HG03103 (cell line): ENCODE measurements around the gene SFT2D1.
"Not testable (repeated sequence)": the region's sequence is repeated elsewhere in the genome, so short reads cannot be mapped to it uniquely, and the experiment has no call there.

Experiments
- ATAC-seq: cut with Tn5 transposase; IDR thresholded peaks from one replicate; pipeline ENCODE4 v1.9.1; 2021; ENCODE audit warnings: low read depth; ENCODE audit not compliant: unreplicated experiment

The SFT2D1 gene

DNA sequence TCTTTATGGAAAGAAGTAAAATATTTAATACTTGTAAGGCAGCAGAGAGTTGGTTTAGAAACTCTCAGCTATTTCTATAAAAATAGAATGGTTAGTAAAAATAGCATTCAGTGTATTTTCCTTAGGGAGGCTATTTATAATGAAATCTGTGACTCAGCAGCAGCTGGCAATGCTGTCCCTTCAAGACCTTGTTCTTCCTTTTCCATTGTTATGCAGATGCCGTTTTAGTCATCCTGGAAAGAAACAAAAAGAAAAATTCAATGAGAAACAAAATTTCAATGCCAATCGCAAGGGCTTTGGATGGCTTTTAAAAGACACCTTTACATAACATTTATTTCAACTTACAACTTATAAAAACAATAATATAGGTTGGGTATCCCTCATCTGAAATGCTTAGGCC lies 22.9 kb upstream of the SFT2D1 start:
- no peak for ATAC-seq

- no peak for ATAC-seq
These were observed 22.1 kb upstream of the SFT2D1 start for GRCh38 chr6:166364456-166364855.

- ATAC-seq = not testable (repeated sequence)
These were observed 20.1 kb upstream of the SFT2D1 start for GRCh38 chr6:166362427-166362826.

GRCh38 chr6:166361077-166361429 lies 18.7 kb upstream of the SFT2D1 start:
- ATAC-seq = no peak

DNA sequence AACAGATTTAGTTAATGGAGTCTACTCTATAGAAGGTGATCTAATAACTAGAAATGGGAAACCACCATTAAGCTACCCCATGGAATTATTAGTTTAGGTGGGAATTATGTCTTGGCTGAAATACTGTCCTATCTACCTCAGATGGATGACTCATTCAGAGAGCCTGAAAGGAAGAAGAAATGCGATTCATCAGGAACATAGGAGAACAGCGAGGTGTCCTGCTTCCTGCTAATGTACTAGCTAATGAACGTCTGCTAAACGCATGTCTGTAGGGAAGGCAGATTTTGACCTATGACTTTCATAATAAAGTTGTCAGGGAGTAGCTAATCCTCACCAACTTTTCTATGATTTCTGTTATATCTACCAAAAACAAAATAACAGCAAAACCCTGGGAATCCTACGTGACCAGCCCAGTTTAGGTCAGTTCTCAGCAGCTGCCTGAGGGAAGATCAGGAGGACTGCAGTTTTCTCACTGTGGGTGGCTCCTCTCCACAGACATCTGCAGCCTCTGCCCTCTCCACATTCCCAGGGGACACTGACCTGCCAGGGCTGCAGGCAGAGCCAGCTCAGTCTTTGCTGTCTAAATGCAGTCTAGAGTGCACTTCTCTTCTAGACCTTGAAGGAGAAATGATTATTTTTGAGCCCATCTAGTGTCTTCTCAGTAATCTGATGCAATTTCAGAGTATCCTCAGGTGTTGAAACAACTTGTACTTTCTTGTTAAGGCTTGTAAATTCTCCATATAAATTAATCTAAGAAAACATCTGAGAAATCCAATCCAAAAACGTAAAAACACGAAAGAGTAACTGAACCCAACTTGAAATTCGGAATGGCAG lies 18.1 kb upstream of the SFT2D1 start:
- no peak for ATAC-seq

GRCh38 chr6:166355552-166355951 lies 13.2 kb upstream of the SFT2D1 start:
- no peak for ATAC-seq

- no peak for ATAC-seq
These were observed 12.6 kb upstream of the SFT2D1 start for GRCh38 chr6:166354965-166355364.

GRCh38 chr6:166354143-166354542 lies 11.8 kb upstream of the SFT2D1 start:
- ATAC-seq = no peak

DNA sequence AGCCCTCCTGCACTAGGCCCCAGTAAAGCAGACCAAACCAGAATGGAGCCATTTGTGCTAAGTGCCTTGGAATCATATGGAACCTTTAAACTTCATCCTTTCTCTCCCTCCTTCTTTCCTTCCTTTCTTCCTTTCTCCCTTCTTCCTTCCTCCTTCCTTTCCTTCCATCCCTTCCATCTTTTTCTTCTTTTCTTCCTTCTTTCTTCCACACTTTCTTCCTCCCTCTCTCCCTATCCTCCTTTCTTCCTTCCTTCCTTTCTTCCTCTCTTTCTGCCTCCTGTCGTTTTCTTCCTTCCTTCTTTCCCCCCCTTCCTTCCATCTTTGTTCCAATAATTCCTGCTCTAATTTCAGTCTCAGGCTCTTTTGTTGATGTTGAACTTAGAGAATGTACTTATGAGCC lies 11.2 kb upstream of the SFT2D1 start:
- ATAC-seq = no peak

GRCh38 chr6:166352923-166353322 lies 10.6 kb upstream of the SFT2D1 start:
- ATAC-seq = no peak

DNA sequence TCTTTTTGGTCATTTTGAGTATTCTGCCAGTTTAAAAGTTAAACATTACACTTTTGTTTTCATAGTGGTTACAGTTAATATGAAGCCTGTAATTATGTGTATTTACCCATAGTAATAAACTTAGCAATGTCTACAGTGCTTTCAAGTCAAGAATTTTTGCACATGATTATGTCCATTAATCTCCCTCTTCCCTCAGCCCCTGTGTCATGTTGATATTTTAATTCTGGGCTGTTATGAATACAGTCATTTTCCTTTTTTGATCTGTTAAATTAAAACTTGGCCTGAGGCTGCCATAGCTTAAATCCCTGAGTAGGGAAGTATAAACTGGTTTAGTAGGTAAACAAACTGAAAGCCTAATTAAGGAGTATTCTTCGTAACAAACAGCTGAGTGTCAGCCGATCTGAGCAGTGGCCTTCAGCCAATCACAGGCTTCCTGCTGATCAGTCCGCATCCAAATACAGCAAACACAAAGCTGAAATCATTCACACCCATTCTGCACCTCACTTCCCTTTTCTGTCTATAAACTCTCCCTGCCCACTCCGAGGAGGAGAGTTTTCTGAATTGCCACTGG lies 9.5 kb upstream of the SFT2D1 start:
- peak; percentile 97 for ATAC-seq

DNA sequence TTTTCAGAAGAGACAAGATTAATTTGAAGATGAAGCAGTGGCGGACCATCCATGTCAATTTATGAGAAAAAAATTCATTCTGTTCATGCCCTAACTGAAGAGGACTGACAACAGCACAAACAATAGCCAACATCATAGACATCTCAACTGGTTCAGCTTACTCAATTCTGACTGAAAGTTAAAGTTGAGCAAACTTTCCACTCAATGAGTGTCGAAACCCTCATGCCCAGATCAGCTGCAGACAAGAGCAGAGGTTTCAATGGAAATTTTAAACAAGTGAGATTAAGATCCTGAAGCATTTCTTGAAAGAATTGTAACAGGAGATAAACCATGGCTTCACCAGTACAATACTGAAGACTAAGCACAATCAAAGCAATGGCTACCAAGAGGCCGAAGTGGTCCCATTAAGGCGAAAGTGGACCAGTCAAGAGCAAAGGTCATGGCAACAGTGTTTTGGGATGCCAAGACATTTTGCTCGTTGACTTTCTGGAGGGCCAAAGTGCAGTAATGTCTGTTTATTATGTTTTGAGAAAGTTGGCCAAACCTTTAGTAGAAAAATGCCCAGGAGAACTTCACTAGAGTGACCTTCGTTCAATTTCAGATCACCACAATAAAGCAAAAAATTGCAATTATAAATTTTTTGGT lies 6.1 kb upstream of the SFT2D1 start:
- ATAC-seq = no peak

GRCh38 chr6:166346965-166347364 lies 4.6 kb upstream of the SFT2D1 start:
- ATAC-seq = no peak

DNA sequence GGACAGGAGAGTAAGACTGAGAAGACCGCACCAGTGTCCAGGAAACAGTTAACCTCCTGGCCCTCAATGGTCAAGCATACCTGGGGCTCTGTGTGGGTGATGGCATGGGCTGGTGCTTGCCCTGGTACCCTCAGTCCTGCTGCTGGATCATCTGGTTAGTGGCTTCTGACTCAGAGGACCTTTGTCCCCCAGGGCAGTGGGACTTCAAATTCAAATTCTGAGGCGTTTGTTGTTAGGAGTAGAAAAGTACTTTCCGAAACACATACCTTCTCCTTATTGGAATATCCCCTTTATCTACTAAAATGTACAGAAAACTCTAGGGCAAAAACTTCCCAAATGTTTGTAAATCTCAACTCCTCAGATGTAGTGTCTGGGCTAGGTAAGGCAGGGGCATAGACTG lies 4.1 kb upstream of the SFT2D1 start:
- ATAC-seq = no peak

DNA sequence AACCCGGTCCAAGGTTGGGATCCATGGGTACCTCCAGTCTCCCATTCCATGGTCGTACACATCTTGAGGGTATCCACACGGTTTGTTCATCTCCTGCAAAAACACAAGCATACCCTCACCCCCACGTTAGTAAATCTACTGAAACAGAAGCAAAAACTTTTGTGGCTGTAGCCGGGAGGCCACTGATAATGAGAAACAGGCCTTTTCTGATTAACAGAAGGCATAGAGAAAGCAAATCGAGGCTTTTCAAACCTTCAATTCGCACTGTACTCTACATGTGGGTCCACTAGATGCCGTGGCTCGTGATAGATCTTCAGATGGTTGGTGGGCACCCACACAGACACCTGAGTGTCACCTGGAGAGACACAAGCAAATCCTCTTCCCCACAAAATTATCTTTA lies 3.3 kb upstream of the SFT2D1 start:
- ATAC-seq = not testable (repeated sequence)

GRCh38 chr6:166344921-166345320 lies 2.6 kb upstream of the SFT2D1 start:
- ATAC-seq = not testable (repeated sequence)

- ATAC-seq = no peak
These were observed 1.9 kb upstream of the SFT2D1 start for GRCh38 chr6:166344240-166344639.

DNA sequence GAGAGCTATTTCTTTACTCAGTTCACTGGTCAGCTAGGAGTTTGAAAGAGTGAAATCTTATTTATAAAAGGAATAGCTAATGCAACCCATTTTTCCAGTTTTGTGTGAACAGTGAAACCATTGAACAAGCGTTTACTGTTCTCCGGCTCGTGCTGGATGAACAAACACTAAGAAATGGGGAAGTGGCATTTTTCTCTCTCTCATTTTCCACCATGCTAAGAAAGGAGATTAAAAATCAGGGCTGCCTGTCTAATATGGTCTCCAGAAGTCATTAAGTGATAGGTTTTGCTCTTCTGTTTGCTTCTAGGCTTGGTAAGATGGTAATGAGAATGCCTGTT lies 774 bp upstream of the SFT2D1 start:
- peak; percentile 27 for ATAC-seq

DNA sequence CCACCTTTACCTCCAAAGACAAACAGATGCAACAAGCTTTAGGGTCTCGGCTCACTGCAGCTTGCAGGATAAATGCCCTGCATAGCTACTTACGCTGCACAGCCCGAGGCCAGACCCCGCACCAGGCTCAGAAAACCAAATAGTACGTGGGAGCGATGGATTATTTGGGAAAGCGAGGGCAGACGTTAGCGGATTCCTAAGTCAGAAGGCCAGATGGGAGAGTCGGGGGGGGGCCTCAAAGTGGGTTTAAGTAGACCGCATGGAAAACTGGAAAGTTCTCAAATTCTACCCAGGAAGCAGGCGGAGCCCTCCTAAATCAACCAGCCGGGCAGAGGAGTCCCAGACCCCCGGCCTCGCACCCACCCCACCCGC lies 382 bp downstream of the SFT2D1 start:
- no peak for ATAC-seq

DNA sequence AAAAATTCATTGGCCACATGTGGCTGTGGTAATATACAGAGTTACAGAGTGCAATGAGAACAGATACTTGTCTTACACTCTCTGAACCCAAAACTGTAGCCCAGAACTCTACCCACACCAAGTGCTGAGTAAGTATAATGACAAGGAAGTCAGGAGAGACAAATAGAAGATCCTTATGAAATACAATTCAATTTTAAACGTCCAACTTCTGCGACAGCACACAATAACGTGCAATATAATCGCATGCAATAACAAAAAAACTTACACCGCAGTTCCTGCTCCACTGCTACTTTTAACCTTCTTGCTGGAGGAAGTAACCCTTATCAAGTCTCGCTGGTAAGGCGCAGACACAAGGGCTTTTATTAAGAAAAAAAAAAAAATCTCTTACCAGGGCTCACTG lies 881 bp downstream of the SFT2D1 start:
- ATAC-seq = no peak

DNA sequence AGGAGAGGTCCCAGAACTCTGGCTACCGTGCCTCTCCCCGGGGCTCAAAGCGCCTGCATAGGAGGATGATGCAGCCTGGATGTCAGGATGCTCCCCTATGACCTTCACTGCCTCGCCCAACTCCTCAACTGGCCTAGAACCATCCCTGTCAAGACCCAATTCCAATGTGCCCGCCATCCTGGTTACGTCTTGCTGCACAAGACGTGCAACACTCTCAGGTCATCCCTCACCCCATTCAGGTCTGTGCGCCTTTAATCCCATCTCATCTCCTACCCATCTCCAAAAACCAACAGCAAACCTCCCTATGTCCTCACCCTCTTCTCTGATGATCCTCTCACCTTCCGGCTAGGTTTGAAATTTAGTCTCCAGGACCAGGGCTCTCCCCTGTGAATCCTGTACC lies 3.5 kb downstream of the SFT2D1 start:
- no peak for ATAC-seq

DNA sequence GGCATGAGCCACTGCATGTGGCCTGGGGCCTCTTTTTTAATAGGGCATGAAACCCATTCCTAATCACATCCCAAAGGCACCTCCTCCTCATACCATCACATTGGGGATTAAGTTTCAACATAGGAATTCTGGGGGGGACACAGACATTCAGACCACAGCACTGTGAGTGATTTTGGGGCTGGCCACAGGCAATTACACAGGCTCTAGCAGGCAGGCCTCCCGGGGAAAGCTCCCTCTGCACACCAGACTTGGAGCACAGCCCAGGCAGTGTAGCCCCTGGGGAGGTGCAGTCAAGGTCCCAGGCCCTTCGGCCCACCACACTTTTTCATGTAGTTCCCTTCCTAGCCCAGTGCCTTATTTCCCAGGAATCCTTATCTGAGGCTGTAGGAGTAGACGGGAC lies 5.5 kb downstream of the SFT2D1 start:
- no peak for ATAC-seq
